HFFc6 (cell line): ENCODE measurements around the gene TMEM255B. TPM values are rescaled to one million over a fixed set of nuclear protein-coding genes. Genes with fewer than 3 reads are reported as not detected.

Source experiments
- DNase-seq: peaks from one replicate; pipeline ENCODE4 v3.0.0-alpha.2; 2018
- H3K27ac Mint-ChIP-seq: 2 replicates; pipeline ENCODE4 v1.8.0; 2020; ENCODE audit warnings: mild to moderate bottlenecking, mixed read lengths
- H3K27me3 Mint-ChIP-seq: 2 replicates; pipeline ENCODE4 v1.8.0; 2021; ENCODE audit warnings: mild to moderate bottlenecking, moderate library complexity, mixed read lengths; ENCODE audit not compliant: insufficient read depth
- H3K36me3 Mint-ChIP-seq: 2 replicates; pipeline ENCODE4 v1.8.0; 2021; ENCODE audit warnings: low read depth, mixed read lengths
- H3K4me1 Mint-ChIP-seq: 2 replicates; pipeline ENCODE4 v1.8.0; 2020; ENCODE audit warnings: low read depth, mixed read lengths
- H3K4me3 Mint-ChIP-seq: 2 replicates; pipeline ENCODE4 v1.8.0; 2020; ENCODE audit warnings: mild to moderate bottlenecking, moderate library complexity, mixed read lengths
- H3K9me3 Mint-ChIP-seq: 2 replicates; pipeline ENCODE4 v1.8.0; 2020; ENCODE audit warnings: mild to moderate bottlenecking, mixed read lengths
- CTCF ChIP-seq: fragments of 200-600 bp; sonication (generic); IDR thresholded peaks from 2 replicates; pipeline ENCODE4 v1.5.0; 2021; ENCODE audit warnings: antibody characterized with exemption, mild to moderate bottlenecking
- total RNA-seq, 6 experiments: library from RNA; stranded (reverse); fragmentation: NEBNext Ultra II Directional; extraction: Animal tissue kit (Norgen Biotek cat#: 25700); gene quantifications; 2 replicates in 1 of 6; 3 replicates in 5 of 6; pipeline ENCODE4 v1.2.3, GENCODE V29; 2021

Gene TMEM255B
- total RNA-seq, 6 experiments from 2014 or later: 8.2 to 10.3 (median 9.1) TPM

GRCh38 chr13:113820813-113821651 lies 62.0 kb downstream of the TMEM255B start:
- Mint-ChIP-seq H3K27me3 (peaks cover 51% of the 10 kb centered on the region), H3K4me3 (peak overlapping the region; percentile 84), H3K4me1 (peaks cover 56% of the 10 kb centered on the region), H3K36me3 (peaks cover 37% of the 10 kb centered on the region), H3K27ac (peak overlapping the region; percentile 96), H3K9me3 (peaks cover 12% of the 10 kb centered on the region)
- TF ChIP-seq CTCF: peak; percentile 49; the same call in 1 of the 2 replicates
- peak; percentile 99 for DNase-seq

- peaks cover 48% of the 10 kb centered on the region for H3K4me1 Mint-ChIP-seq
- no peak for DNase-seq
- H3K27ac Mint-ChIP-seq: peak overlapping the region; percentile 96
- H3K27me3 Mint-ChIP-seq: peaks cover 43% of the 10 kb centered on the region
- peaks cover 29% of the 10 kb centered on the region for H3K36me3 Mint-ChIP-seq
- TF ChIP-seq CTCF: no peak
- H3K9me3 Mint-ChIP-seq: peaks cover 9% of the 10 kb centered on the region
- peak overlapping the region; percentile 84 for H3K4me3 Mint-ChIP-seq
Measured at GRCh38 chr13:113821847-113822246, 62.8 kb downstream of the TMEM255B start.

- no peak for DNase-seq
- no peak overlapping the region for H3K4me3 Mint-ChIP-seq
- H3K4me1 Mint-ChIP-seq: peaks cover 44% of the 10 kb centered on the region
- H3K9me3 Mint-ChIP-seq: peaks cover 9% of the 10 kb centered on the region
- no peak for TF ChIP-seq CTCF
- H3K27ac Mint-ChIP-seq: peak overlapping the region; percentile 96; the same call in 1 of the 2 replicates
- H3K36me3 Mint-ChIP-seq: peaks cover 31% of the 10 kb centered on the region
- H3K27me3 Mint-ChIP-seq: peaks cover 41% of the 10 kb centered on the region
Measured at GRCh38 chr13:113822266-113822665, 63.2 kb downstream of the TMEM255B start.

- no peak for DNase-seq
- peaks cover 37% of the 10 kb centered on the region for H3K4me1 Mint-ChIP-seq
- peaks cover 32% of the 10 kb centered on the region for H3K36me3 Mint-ChIP-seq
- peaks cover 4% of the 10 kb centered on the region; the same call in 1 of the 2 replicates for H3K9me3 Mint-ChIP-seq
- peak overlapping the region; percentile 52; the same call in 1 of the 2 replicates for H3K4me3 Mint-ChIP-seq
- TF ChIP-seq CTCF: no peak
- H3K27me3 Mint-ChIP-seq: peaks cover 33% of the 10 kb centered on the region
- H3K27ac Mint-ChIP-seq: peak overlapping the region; percentile 67
Measured at GRCh38 chr13:113822956-113823744, 64.1 kb downstream of the TMEM255B start.

- Mint-ChIP-seq H3K27me3 (peaks cover 32% of the 10 kb centered on the region), H3K27ac (peak overlapping the region; percentile 67; the same call in 1 of the 2 replicates), H3K36me3 (peaks cover 32% of the 10 kb centered on the region), H3K4me1 (peaks cover 37% of the 10 kb centered on the region), H3K4me3 (no peak overlapping the region; the same call in 1 of the 2 replicates), H3K9me3 (peaks cover 4% of the 10 kb centered on the region; the same call in 1 of the 2 replicates)
- no peak for TF ChIP-seq CTCF
- no peak for DNase-seq
Measured at GRCh38 chr13:113823771-113824170, 64.7 kb downstream of the TMEM255B start.
